GM10248 (cell line): ENCODE data around the gene COL19A1.
A peak's percentile ranks its signal among the peaks of the same experiment; 100 is the strongest.

Experiments
- CTCF ChIA-PET: fragments of 300-600 bp; sonication (Branson Sonifier 250); formaldehyde crosslinking; extraction: SDS; loops from one replicate; lab custom pipeline; 2021; ENCODE audit warnings: antibody characterized with exemption; lab: Yijun Ruan, JAX
- POLR2A ChIA-PET: fragments of 350-650 bp; sonication (Branson Sonifier 250); formaldehyde crosslinking; extraction: SDS; loops from one replicate; lab custom pipeline; 2020; ENCODE audit warnings: antibody characterized with exemption; lab: Yijun Ruan, JAX
- DNase-seq: peaks from one replicate; pipeline ENCODE4 v3.0.0; 2012; ENCODE audit errors: extremely low spot score
- TF ChIP-seq, protein P1 (sequence below): IDR thresholded peaks from 2 replicates; pipeline ENCODE4 v1.5.1; 2012; ENCODE audit warnings: mild to moderate bottlenecking, low read depth; ENCODE audit errors: extremely low read depth, missing control alignments, control extremely low read depth

Gene COL19A1

DNA sequence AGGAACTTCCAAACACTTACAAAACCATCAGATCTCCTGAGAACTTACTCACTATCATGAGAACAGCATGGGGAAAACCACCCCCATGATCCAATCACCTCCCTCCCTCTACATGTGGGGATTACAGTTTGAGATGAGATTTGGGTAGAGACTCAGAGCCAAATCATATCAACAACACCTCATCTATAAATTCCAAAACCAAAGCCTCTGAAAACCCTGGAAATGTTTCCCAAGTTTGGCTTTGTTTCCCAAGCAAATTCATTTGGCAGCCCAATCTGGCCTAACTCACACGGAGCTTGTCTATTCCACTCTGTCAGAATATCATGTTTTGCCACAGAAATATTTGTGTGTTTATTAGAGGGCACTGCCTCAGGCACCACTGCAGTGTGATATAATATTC, 293.9 kb downstream of the COL19A1 start:
- ChIA-PET CTCF (interaction anchor here (1.6 to 2.0 kb wide), 2 partner anchors 17 to 25 kb away, joined by 4 read pairs; no protein-coding TSS in a partner anchor), POLR2A (no interaction called here)
- TF ChIP-seq, protein P1, sequence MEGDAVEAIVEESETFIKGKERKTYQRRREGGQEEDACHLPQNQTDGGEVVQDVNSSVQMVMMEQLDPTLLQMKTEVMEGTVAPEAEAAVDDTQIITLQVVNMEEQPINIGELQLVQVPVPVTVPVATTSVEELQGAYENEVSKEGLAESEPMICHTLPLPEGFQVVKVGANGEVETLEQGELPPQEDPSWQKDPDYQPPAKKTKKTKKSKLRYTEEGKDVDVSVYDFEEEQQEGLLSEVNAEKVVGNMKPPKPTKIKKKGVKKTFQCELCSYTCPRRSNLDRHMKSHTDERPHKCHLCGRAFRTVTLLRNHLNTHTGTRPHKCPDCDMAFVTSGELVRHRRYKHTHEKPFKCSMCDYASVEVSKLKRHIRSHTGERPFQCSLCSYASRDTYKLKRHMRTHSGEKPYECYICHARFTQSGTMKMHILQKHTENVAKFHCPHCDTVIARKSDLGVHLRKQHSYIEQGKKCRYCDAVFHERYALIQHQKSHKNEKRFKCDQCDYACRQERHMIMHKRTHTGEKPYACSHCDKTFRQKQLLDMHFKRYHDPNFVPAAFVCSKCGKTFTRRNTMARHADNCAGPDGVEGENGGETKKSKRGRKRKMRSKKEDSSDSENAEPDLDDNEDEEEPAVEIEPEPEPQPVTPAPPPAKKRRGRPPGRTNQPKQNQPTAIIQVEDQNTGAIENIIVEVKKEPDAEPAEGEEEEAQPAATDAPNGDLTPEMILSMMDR = no peak
- DNase-seq = no peak

DNA sequence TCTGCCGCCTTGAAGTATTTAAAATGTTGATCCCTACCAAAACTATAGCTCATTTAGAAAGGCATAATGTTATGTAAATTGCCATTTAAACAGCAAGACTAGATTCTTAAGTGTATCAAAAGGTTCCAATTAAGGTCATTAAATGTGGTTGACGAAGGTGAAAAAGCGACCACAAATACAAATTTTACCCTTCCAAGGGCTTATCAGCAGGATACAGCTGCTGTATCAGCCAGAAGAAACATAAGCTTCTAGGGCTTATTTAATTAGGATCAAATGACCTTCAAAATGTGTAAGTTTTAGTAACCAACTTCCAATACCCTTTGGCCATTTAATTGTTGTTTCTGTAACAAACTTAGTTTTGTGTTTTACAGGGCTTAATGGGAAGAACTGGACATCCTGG, 296.6 kb downstream of the COL19A1 start:
- no peak for DNase-seq
- TF ChIP-seq, protein P1 = no peak
- POLR2A ChIA-PET = no interaction called here
- CTCF ChIA-PET = no interaction called here

DNA sequence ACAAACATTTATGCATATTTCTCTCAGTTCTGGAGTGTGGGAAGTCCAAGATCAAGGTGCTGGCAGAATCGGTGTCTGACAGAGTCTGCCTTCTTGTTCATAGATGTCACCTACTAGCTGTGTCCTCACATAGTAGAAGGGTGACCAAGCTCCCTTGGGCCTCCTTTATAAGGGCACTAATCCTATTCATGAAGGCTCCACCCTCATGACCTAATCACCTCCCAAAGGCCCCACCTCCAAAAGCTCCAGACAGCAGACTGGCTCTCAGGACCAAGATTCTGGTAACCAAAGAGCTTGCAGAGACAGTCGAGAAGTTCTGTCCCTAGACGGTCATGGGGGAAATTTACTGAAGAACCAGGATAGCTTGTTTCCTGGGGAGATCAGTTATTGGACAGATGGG, 297.4 kb downstream of the COL19A1 start:
- ChIA-PET CTCF (interaction anchor here (1.1 to 3.2 kb wide), 4 partner anchors 8 to 55 kb away, joined by 3 to 21 read pairs (median 3); no protein-coding TSS in a partner anchor), POLR2A (no interaction called here)
- DNase-seq = no peak
- TF ChIP-seq, protein P1 = no peak

DNA sequence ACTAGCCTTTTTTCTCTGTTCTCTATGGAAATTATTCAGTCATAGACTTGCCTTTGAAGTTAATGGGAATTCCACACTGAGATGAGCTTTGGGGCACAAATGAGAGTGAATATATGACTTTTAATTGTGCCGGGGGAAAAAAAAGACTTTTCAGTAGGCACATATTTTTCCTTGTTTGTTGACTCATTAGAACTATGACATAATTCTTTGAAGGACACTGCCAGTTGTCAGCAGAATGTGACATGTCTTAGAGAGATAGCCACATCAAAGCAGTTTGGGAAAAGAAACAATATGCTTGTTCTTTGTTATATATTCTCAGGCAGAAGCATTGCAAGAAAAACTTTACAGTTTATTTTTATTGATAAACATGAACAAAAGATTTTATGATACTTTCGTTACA, 298.2 kb downstream of the COL19A1 start:
- TF ChIP-seq, protein P1 = no peak
- ChIA-PET CTCF (interaction anchor here (1.1 to 3.2 kb wide), 4 partner anchors 9 to 433 kb away, joined by 3 to 21 read pairs (median 5); no protein-coding TSS in a partner anchor), POLR2A (no interaction called here)
- no peak for DNase-seq

DNA sequence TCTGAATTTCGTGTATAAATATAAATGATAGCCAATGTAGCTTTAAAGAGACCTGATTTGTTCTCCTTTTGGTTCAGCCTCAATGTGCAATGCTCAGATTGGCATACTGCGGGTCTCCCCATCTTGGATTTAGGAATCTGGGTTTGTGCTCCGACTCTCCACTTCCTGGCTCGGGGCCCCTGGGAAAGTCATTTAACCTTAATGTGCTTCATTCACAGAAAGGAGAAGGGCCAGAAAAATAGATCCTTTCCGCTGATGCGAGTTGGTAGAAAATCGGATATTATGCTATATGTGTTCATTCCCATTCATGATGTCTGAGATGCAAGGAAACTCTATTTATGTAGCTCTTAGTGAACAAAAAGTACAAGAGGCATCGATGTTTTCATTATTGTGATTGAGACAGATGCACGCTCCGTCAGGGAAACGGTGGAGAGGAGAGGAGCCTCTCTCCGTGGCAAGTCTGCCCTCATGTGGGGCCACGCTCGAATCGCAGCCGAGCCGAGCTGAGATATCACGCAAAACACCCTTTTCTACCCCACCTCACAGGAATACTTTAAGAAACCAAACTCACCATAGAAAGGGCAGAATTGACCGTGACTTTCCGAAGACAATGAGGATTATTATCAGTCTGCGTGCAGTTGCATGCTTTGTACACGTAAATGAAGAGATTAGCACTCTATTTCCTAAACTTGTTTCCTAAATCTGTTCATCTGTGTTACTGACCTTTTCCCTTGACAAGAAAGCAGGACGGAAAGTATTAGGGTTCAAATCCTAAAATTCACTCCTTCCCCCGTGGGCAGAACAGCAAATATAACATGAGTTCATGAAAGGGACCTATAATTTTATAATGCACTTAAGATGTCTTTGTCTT, 300.0 kb downstream of the COL19A1 start:
- ChIA-PET CTCF (interaction anchor here (0.6 to 3.2 kb wide), 12 partner anchors 11 to 1294 kb away, joined by 3 to 21 read pairs (median 4); no protein-coding TSS in a partner anchor), POLR2A (no interaction called here)
- TF ChIP-seq, protein P1 = peak; percentile 70
- peak; percentile 50 for DNase-seq

DNA sequence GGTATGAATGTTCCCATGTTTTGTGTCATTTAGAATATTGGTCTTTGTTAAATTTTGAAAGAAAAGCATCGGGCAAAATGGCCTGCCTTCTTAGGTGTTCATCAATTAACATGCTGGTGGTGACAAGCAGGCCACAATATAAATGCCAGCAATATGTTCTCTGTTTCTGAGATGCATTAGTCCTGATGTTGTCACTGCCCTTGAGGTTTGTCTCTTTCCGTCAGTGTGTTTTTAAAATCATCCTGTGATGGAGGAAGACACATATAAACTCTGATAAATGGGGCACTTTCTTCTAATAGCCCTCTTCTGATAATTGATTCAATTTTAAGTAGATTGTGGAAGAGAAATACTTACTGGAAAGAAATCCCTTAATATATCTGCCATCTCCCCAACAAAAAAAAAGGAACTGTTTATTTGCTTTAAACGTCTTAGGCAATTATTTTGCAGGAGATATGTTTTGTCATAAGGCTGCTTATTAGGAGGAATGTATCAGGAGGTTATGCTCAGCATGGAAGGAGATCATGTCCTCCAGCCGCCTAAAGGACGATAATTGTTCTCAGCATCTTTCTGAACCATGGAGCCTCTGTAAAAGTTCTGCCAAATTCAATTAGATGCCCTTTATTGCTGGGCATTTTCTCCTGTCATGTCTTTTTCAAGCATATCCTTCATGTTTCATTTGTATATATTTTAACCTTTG, 302.5 kb downstream of the COL19A1 start:
- TF ChIP-seq, protein P1 = no peak
- ChIA-PET POLR2A (no interaction called here), CTCF (no interaction called here)
- DNase-seq = no peak
